Prostate gland (tissue), 2 donors: Measurements from ENCODE around the gene CARS2.
A peak's percentile ranks its signal among the peaks of the same experiment; 100 is the strongest.

Experiments
- POLR2A ChIP-seq: fragments of 450-650 bp; IDR thresholded peaks from one replicate; pipeline ENCODE4 v1.6.1; 2016; ENCODE audit warnings: antibody characterized with exemption, mild to moderate bottlenecking
- TF ChIP-seq, protein P1 (sequence below), 4 experiments: fragments of 200-600 bp in 2 of 4; fragments of 450-650 bp in 2 of 4; sonication (generic) in 2 of 4; IDR thresholded peaks; 1 replicate in 3 of 4; 2 replicates in 1 of 4; pipeline ENCODE4 v1.5.1; 2016 to 2019; ENCODE audit warnings: antibody characterized with exemption in 4 of 4, mild to moderate bottlenecking in 2 of 4, moderate library complexity in 2 of 4

- peak; percentile 98 for TF ChIP-seq POLR2A
- TF ChIP-seq, protein P1, sequence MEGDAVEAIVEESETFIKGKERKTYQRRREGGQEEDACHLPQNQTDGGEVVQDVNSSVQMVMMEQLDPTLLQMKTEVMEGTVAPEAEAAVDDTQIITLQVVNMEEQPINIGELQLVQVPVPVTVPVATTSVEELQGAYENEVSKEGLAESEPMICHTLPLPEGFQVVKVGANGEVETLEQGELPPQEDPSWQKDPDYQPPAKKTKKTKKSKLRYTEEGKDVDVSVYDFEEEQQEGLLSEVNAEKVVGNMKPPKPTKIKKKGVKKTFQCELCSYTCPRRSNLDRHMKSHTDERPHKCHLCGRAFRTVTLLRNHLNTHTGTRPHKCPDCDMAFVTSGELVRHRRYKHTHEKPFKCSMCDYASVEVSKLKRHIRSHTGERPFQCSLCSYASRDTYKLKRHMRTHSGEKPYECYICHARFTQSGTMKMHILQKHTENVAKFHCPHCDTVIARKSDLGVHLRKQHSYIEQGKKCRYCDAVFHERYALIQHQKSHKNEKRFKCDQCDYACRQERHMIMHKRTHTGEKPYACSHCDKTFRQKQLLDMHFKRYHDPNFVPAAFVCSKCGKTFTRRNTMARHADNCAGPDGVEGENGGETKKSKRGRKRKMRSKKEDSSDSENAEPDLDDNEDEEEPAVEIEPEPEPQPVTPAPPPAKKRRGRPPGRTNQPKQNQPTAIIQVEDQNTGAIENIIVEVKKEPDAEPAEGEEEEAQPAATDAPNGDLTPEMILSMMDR (IDR thresholded peaks at IDR 0.05) = peak in 2 of 4 experiments; percentile 13 to 30
Observed at GRCh38 chr13:110715395-110716246, 9.7 kb upstream of the CARS2 start.
